HepG2 (cell line): Measurements from ENCODE around the gene LIMA1. TPM values are rescaled to one million over a fixed set of nuclear protein-coding genes. Genes with fewer than 3 reads are reported as not detected.
"Not testable (repeated sequence)": the region's sequence is repeated elsewhere in the genome, so short reads cannot be mapped to it uniquely, and the experiment has no call there.

Experiments
- ETV5 ChIP-seq: IDR thresholded peaks from 2 replicates; pipeline ENCODE4 v1.6.1; 2018; ENCODE audit warnings: missing biosample characterization, missing genetic modification reagents, inconsistent platforms, borderline replicate concordance
- FOSL2 ChIP-seq: sonication (generic); formaldehyde crosslinking; IDR thresholded peaks from 2 replicates; pipeline ENCODE4 v1.4.0; 2020; ENCODE audit warnings: missing genetic modification reagents
- FOXA1 ChIP-seq, 2 experiments: fragments of 450-650 bp in 1 of 2; sonication (generic) in 1 of 2; formaldehyde crosslinking in 1 of 2; IDR thresholded peaks; 2 replicates each; pipeline versions ENCODE4 v1.4.0 to v1.6.1; 2016 to 2020; ENCODE audit warnings: missing genetic modification reagents in 1 of 2
- GATAD2A ChIP-seq: IDR thresholded peaks from 2 replicates; pipeline ENCODE4 v1.6.1; 2016
- HDAC1 ChIP-seq: sonication (generic); formaldehyde crosslinking; IDR thresholded peaks from 2 replicates; pipeline ENCODE4 v1.5.1; 2020; ENCODE audit warnings: mild to moderate bottlenecking, missing genetic modification reagents
- HDAC2 ChIP-seq: sonication (generic); formaldehyde crosslinking; IDR thresholded peaks from 2 replicates; pipeline ENCODE4 v1.4.0; 2020; ENCODE audit warnings: missing genetic modification reagents
- HNF4A ChIP-seq: sonication (generic); formaldehyde crosslinking; IDR thresholded peaks from 2 replicates; pipeline ENCODE4 v1.4.0; 2020; ENCODE audit warnings: missing genetic modification reagents
- MIXL1 ChIP-seq: IDR thresholded peaks from 2 replicates; pipeline ENCODE4 v1.6.1; 2016
- NR2F6 ChIP-seq, 2 experiments: IDR thresholded peaks; 2 replicates each; pipeline ENCODE4 v1.6.1; 2016; ENCODE audit warnings: antibody characterized with exemption in 1 of 2, mild to moderate bottlenecking in 1 of 2
- PAXIP1 ChIP-seq: sonication (generic); formaldehyde crosslinking; conservative IDR thresholded peaks from 2 replicates; pipeline ENCODE4 v1.4.0; 2020; ENCODE audit warnings: mild to moderate bottlenecking, missing genetic modification reagents, moderate library complexity
- RXRA ChIP-seq: sonication (generic); formaldehyde crosslinking; IDR thresholded peaks from 2 replicates; pipeline ENCODE4 v1.5.1; 2020; ENCODE audit warnings: missing genetic modification reagents
- RXRB ChIP-seq: IDR thresholded peaks from 2 replicates; pipeline ENCODE4 v1.6.1; 2016; ENCODE audit warnings: borderline replicate concordance, missing genetic modification reagents, missing compliant biosample characterization
- SALL1 ChIP-seq: sonication (generic); formaldehyde crosslinking; IDR thresholded peaks from 2 replicates; pipeline ENCODE4 v1.8.0; 2022; ENCODE audit warnings: mild to moderate bottlenecking, missing genetic modification reagents
- ZMYM4 ChIP-seq: sonication (generic); formaldehyde crosslinking; IDR thresholded peaks from 2 replicates; pipeline ENCODE4 v1.8.1; 2023; ENCODE audit warnings: mild to moderate bottlenecking, missing genetic modification reagents
- ZNF644 ChIP-seq: IDR thresholded peaks from 2 replicates; pipeline ENCODE4 v1.6.1; 2016; ENCODE audit warnings: low read depth
- ZNF687 ChIP-seq: sonication (generic); formaldehyde crosslinking; IDR thresholded peaks from 2 replicates; pipeline ENCODE4 v1.5.1; 2020; ENCODE audit warnings: mild to moderate bottlenecking, missing genetic modification reagents, moderate library complexity
- ZNF770 ChIP-seq: sonication (generic); formaldehyde crosslinking; IDR thresholded peaks from 2 replicates; pipeline ENCODE4 v1.5.0; 2020; ENCODE audit warnings: mild to moderate bottlenecking, missing genetic modification reagents
- polyA plus RNA-seq, 8 experiments: library from polyadenylated mRNA; depleted of rRNA in 3 of 8; stranded (reverse) in 7 of 8; unstranded in 1 of 8; fragments of >200 nt; fragmentation: Illumina TruSeq in 4 of 8; extraction: Trizol in 4 of 8; gene quantifications; 2 replicates each; pipeline versions ENCODE4 v1.2.1 to v1.2.3, GENCODE V29; 2011 to 2016; ENCODE audit warnings: low read depth in 4 of 8, missing spikeins in 1 of 8, mixed read lengths in 1 of 8; ENCODE audit not compliant: insufficient read depth in 1 of 8
- total RNA-seq, 5 experiments: library from RNA; depleted of rRNA; stranded (reverse); fragments of >200 nt; fragmentation: Illumina TruSeq; extraction: Trizol; gene quantifications; 2 replicates each; pipeline ENCODE4 v1.2.3, GENCODE V29; 2016; ENCODE audit warnings: low read depth in 1 of 5
- TF ChIP-seq, protein P1 (sequence below): IDR thresholded peaks from 2 replicates; pipeline ENCODE4 v1.6.1; 2016; ENCODE audit warnings: mild to moderate bottlenecking

The LIMA1 gene
- total and polyA plus RNA-seq, 2 of the 13 experiments (the other 11 are each of a cell fraction or from before 2014, with no cell fraction given): 13.0 to 19.8 TPM

- peak; percentile 60 for TF ChIP-seq FOSL2
- peak; percentile 58 for TF ChIP-seq PAXIP1
- peak; percentile 80; the same call in 1 of the 2 replicates for TF ChIP-seq RXRA (CRISPR knock-in tag)
- TF ChIP-seq HNF4A (CRISPR knock-in tag): peak; percentile 22; the same call in 1 of the 2 replicates
- peak; percentile 15; the same call in 1 of the 2 replicates for TF ChIP-seq ZNF687
- TF ChIP-seq GATAD2A (CRISPR knock-in tag): peak; percentile 40; the same call in 1 of the 2 replicates
- peak; percentile 57; the same call in 1 of the 2 replicates for TF ChIP-seq ZMYM4
- TF ChIP-seq ZNF644 (CRISPR knock-in tag): 0 out of 2 replicates have a peak, but pooled peaks have one; percentile 18
- peak; percentile 39; the same call in 1 of the 2 replicates for TF ChIP-seq HDAC1 (CRISPR knock-in tag)
- peak; percentile 93 for TF ChIP-seq SALL1 (CRISPR knock-in tag)
- TF ChIP-seq ZNF770 (CRISPR knock-in tag): peak; percentile 63
- peak; percentile 36; the same call in 1 of the 2 replicates for TF ChIP-seq NR2F6 (IDR thresholded peaks at IDR 0.05)
- TF ChIP-seq NR2F6 (CRISPR knock-in tag; IDR thresholded peaks at IDR 0.05): peak; percentile 82
- peak; percentile 73; the same call in 1 of the 2 replicates for TF ChIP-seq RXRB
- peak; percentile 76 for TF ChIP-seq MIXL1 (CRISPR knock-in tag)
- not testable (repeated sequence) for TF ChIP-seq FOXA1 (IDR thresholded peaks at IDR 0.05)
- TF ChIP-seq FOXA1 (CRISPR knock-in tag; IDR thresholded peaks at IDR 0.05): peak; percentile 54; the same call in 1 of the 2 replicates
- TF ChIP-seq ETV5 (CRISPR knock-in tag): peak; percentile 89
- TF ChIP-seq, protein P1, sequence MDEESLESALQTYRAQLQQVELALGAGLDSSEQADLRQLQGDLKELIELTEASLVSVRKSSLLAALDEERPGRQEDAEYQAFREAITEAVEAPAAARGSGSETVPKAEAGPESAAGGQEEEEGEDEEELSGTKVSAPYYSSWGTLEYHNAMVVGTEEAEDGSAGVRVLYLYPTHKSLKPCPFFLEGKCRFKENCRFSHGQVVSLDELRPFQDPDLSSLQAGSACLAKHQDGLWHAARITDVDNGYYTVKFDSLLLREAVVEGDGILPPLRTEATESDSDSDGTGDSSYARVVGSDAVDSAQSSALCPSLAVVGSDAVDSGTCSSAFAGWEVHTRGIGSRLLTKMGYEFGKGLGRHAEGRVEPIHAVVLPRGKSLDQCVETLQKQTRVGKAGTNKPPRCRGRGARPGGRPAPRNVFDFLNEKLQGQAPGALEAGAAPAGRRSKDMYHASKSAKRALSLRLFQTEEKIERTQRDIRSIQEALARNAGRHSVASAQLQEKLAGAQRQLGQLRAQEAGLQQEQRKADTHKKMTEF: peak; percentile 60; the same call in 1 of the 2 replicates
- peak; percentile 19; the same call in 1 of the 2 replicates for TF ChIP-seq HDAC2
Measured at GRCh38 chr12:50247665-50248064, 35.7 kb downstream of the LIMA1 start (continued).
